CD4-positive, alpha-beta T cell treated with Interleukin-2 at 100 ng/mL for 4 hours (primary cell): ENCODE results near the gene NUFIP2.
A peak's percentile ranks its signal among the peaks of the same experiment; 100 is the strongest.
"Not testable (repeated sequence)": the region's sequence is repeated elsewhere in the genome, so short reads cannot be mapped to it uniquely, and the experiment has no call there.

Source experiments
- DNase-seq: peaks from one replicate; pipeline ENCODE4 v3.0.0-alpha.2; 2020; ENCODE audit warnings: low spot score

NUFIP2 gene

GRCh38 chr17:29278692-29279091, 15.3 kb downstream of the NUFIP2 start:
- DNase-seq, result no peak

GRCh38 chr17:29273924-29274323, 20.0 kb downstream of the NUFIP2 start:
- DNase-seq, result no peak

GRCh38 chr17:29271980-29272379, 22.0 kb downstream of the NUFIP2 start:
- DNase-seq, result not testable (repeated sequence)

GRCh38 chr17:29263916-29264315, 30.0 kb downstream of the NUFIP2 start:
- peak; percentile 8 for DNase-seq

- DNase-seq, result no peak
Measured at GRCh38 chr17:29257756-29258155, 36.2 kb downstream of the NUFIP2 start.

- no peak for DNase-seq
Measured at GRCh38 chr17:29256735-29257466, 37.0 kb downstream of the NUFIP2 start.

GRCh38 chr17:29255926-29256522, 37.9 kb downstream of the NUFIP2 start:
- DNase-seq, result no peak

- DNase-seq, result no peak
Measured at GRCh38 chr17:29253037-29253436, 40.9 kb downstream of the NUFIP2 start.

GRCh38 chr17:29252101-29252791, 41.7 kb downstream of the NUFIP2 start:
- DNase-seq, result no peak

- DNase-seq, result no peak
Measured at GRCh38 chr17:29251184-29251583, 42.8 kb downstream of the NUFIP2 start.

- no peak for DNase-seq
Measured at GRCh38 chr17:29250666-29251065, 43.3 kb downstream of the NUFIP2 start.

- DNase-seq, result no peak
Measured at GRCh38 chr17:29248845-29249244, 45.1 kb downstream of the NUFIP2 start.

GRCh38 chr17:29247219-29247618, 46.7 kb downstream of the NUFIP2 start:
- DNase-seq, result no peak

- no peak for DNase-seq
Measured at GRCh38 chr17:29246628-29247027, 47.3 kb downstream of the NUFIP2 start, which contains the start of gene CRYBA1. Gene CRYBA1, plus strand, starts transcription at chr17:29246859. Its CDS starts 5 bp downstream, at chr17:29246864.

GRCh38 chr17:29245401-29245800, 48.5 kb downstream of the NUFIP2 start:
- no peak for DNase-seq

GRCh38 chr17:29243792-29244191, 50.2 kb downstream of the NUFIP2 start:
- no peak for DNase-seq

GRCh38 chr17:29242790-29243189, 51.2 kb downstream of the NUFIP2 start:
- no peak for DNase-seq

GRCh38 chr17:29242051-29242450, 51.9 kb downstream of the NUFIP2 start:
- DNase-seq, result no peak

- DNase-seq, result no peak
Measured at GRCh38 chr17:29240968-29241963, 52.7 kb downstream of the NUFIP2 start.

GRCh38 chr17:29240477-29240876, 53.5 kb downstream of the NUFIP2 start:
- no peak for DNase-seq

GRCh38 chr17:29238133-29238850, 55.7 kb downstream of the NUFIP2 start:
- no peak for DNase-seq
